K562 (cell line): Measurements from ENCODE around the gene OR8S1. TPM values are rescaled to one million over a fixed set of nuclear protein-coding genes. Genes with fewer than 3 reads are reported as not detected.

Source experiments
- ATAC-seq: fragments of 200-7000 bp; cut with Tn5 transposase; 3 replicates; pipeline ENCODE4 v1.9.1; 2020; ENCODE audit warnings: moderate library complexity
- Bru-seq: library from RNA; stranded (reverse); fragments of 400-500 nt; gene quantifications from one replicate; lab custom pipeline; 2021; lab: Mats Ljungman, UMichigan
- BruChase-seq, 2 experiments: library from RNA; stranded (reverse); fragments of 400-500 nt; gene quantifications; one replicate each; lab custom pipeline; 2021; lab: Mats Ljungman, UMichigan
- BruUV-seq: library from RNA; stranded (reverse); fragments of 400-500 nt; replicated peaks from 2 replicates; lab custom pipeline; 2021; lab: Mats Ljungman, UMichigan
- CTCF ChIA-PET: fragments of 300-600 bp; formaldehyde crosslinking; extraction: SDS; loops from one replicate; lab custom pipeline; 2021; ENCODE audit warnings: low intra/inter-chr PET ratio; lab: Yijun Ruan, JAX
- POLR2A ChIA-PET: fragments of 300-600, 350-650 bp; sonication (Branson Sonifier 250); formaldehyde crosslinking; extraction: SDS; loops from one replicate; lab custom pipeline; 2021; ENCODE audit warnings: antibody characterized with exemption, inconsistent platforms; lab: Yijun Ruan, JAX
- DNase-seq, 4 experiments: peaks; one replicate each; pipeline versions ENCODE4 v3.0.0 to v3.0.0-alpha.2; 2011 to 2018; ENCODE audit warnings: low spot score in 3 of 4, mixed read lengths in 3 of 4; ENCODE audit errors: extremely low read depth in 1 of 4
- FAIRE-seq: peaks from 2 replicates; lab custom pipeline; 2011; peaks lifted over from hg19 to GRCh38; lab: Jason Lieb, UNC
- H2AFZ ChIP-seq: 2 replicates; pipeline ENCODE4 v1.6.0; 2011; ENCODE audit warnings: low read depth, low read length, control low read depth, inconsistent platforms
- H3K27ac ChIP-seq: fragments of 200-600 bp; 3 replicates; pipeline ENCODE4 v1.8.0; 2011; ENCODE audit warnings: low read depth, mild to moderate bottlenecking, control low read depth, inconsistent platforms, low read length, moderate library complexity, mixed read lengths; ENCODE audit errors: extremely low read depth
- H3K27me3 ChIP-seq, 2 experiments: fragments of 300-600 bp in 1 of 2; 2 replicates in 1 of 2; 3 replicates in 1 of 2; pipeline versions ENCODE4 v1.6.0 to v1.8.0; 2011; ENCODE audit warnings: inconsistent platforms in 2 of 2, low read length in 2 of 2, mild to moderate bottlenecking in 1 of 2, mixed read lengths in 1 of 2, moderate library complexity in 1 of 2; ENCODE audit not compliant: control insufficient read depth in 2 of 2, insufficient read depth in 2 of 2
- H3K36me3 ChIP-seq: fragments of 300-600 bp; 3 replicates; pipeline ENCODE4 v1.8.0; 2011; ENCODE audit warnings: mild to moderate bottlenecking, low read length, inconsistent platforms; ENCODE audit not compliant: control insufficient read depth, insufficient read depth
- H3K4me1 ChIP-seq, 2 experiments: fragments of 200-600 bp in 1 of 2; replicated peaks in 1 of 2; 2 replicates in 1 of 2; 3 replicates in 1 of 2; pipeline versions ENCODE4 v1.5.1 to v1.8.0; 2011; ENCODE audit warnings: inconsistent platforms in 2 of 2, low read length in 2 of 2, mild to moderate bottlenecking in 1 of 2, mixed read lengths in 1 of 2, moderate library complexity in 1 of 2; ENCODE audit not compliant: control insufficient read depth in 2 of 2, insufficient read depth in 2 of 2
- H3K4me2 ChIP-seq: 2 replicates; pipeline ENCODE4 v1.6.1; 2011; ENCODE audit warnings: low read length, control low read depth, inconsistent platforms, mixed read lengths; ENCODE audit not compliant: insufficient read depth
- H3K4me3 ChIP-seq: fragments of 200-600 bp; sonication (generic), shearing (Covaris generic); 2 replicates; pipeline ENCODE4 v1.5.1; 2016; ENCODE audit warnings: control low read depth, inconsistent platforms
- H3K79me2 ChIP-seq: fragments of 200-600 bp; 3 replicates; pipeline ENCODE4 v1.8.0; 2011; ENCODE audit warnings: low read length, inconsistent platforms; ENCODE audit not compliant: control insufficient read depth, insufficient read depth
- H3K9ac ChIP-seq, 2 experiments: 2 replicates each; pipeline versions ENCODE4 v1.6.0 to v1.6.1; 2011; ENCODE audit warnings: low read depth in 2 of 2, low read length in 2 of 2, control low read depth in 1 of 2, inconsistent platforms in 1 of 2, mild to moderate bottlenecking in 1 of 2, mixed read lengths in 1 of 2; ENCODE audit not compliant: insufficient read depth in 1 of 2
- H3K9me1 ChIP-seq: one replicate; pipeline ENCODE4 v1.6.0; 2011; ENCODE audit warnings: inconsistent platforms, mild to moderate bottlenecking, low read length, moderate library complexity; ENCODE audit not compliant: control insufficient read depth, insufficient read depth
- H3K9me3 ChIP-seq: replicated peaks from 2 replicates; pipeline ENCODE4 v1.5.1; 2011; ENCODE audit warnings: low read depth, low read length, inconsistent platforms; ENCODE audit not compliant: control insufficient read depth, insufficient read depth
- H4K20me1 ChIP-seq: replicated peaks from 2 replicates; pipeline ENCODE4 v1.6.1; 2011; ENCODE audit warnings: low read length, inconsistent platforms, mixed read lengths; ENCODE audit not compliant: control insufficient read depth, insufficient read depth
- ATF7 ChIP-seq: fragments of 450-650 bp; IDR thresholded peaks from 2 replicates; pipeline ENCODE4 v1.7.1; 2014; ENCODE audit warnings: mild to moderate bottlenecking, moderate library complexity
- MIER1 ChIP-seq: fragments of 450-650 bp; IDR thresholded peaks from 2 replicates; pipeline ENCODE4 v1.6.1; 2016; ENCODE audit warnings: antibody characterized with exemption, mild to moderate bottlenecking, low read depth
- NFIX ChIP-seq: fragments of 250-450 bp; sonication (Bioruptor Pico); IDR thresholded peaks from 2 replicates; pipeline ENCODE4 v1.4.0; 2020; ENCODE audit warnings: low read depth, mild to moderate bottlenecking, moderate library complexity
- NR4A1 ChIP-seq, 2 experiments: fragments of 250-450 bp in 1 of 2; fragments of 450-650 bp in 1 of 2; sonication (Bioruptor Pico) in 1 of 2; IDR thresholded peaks; 2 replicates each; pipeline versions ENCODE4 v1.4.0 to v1.6.1; 2016 to 2020; ENCODE audit warnings: mild to moderate bottlenecking in 2 of 2, missing compliant biosample characterization in 1 of 2, missing genetic modification characterization in 1 of 2, moderate library complexity in 1 of 2
- RERE ChIP-seq: sonication (generic); formaldehyde crosslinking; IDR thresholded peaks from 2 replicates; pipeline ENCODE4 v1.8.0; 2023; ENCODE audit warnings: missing genetic modification reagents, mild to moderate bottlenecking, borderline replicate concordance
- RREB1 ChIP-seq: fragments of 250-450 bp; sonication (Bioruptor Pico); IDR thresholded peaks from 2 replicates; pipeline ENCODE4 v1.4.0; 2020
- ZNF133 ChIP-seq: fragments of 250-450 bp; sonication (Bioruptor Pico); IDR thresholded peaks from 2 replicates; pipeline ENCODE4 v1.4.0; 2020; ENCODE audit warnings: mild to moderate bottlenecking
- WGBS: fragments of 100-300 bp; shearing (Covaris generic); methylation state at CpG from one replicate; pipeline ENCODE4 v1.1.6; 2016; ENCODE audit warnings: low coverage, mixed read lengths; ENCODE audit not compliant: insufficient coverage; ENCODE audit errors: missing lambda C conversion rate; 5-methylcytosine and 5-hydroxymethylcytosine counted together
- in situ Hi-C: fragments of 300-500 bp; cut with MboI; formaldehyde crosslinking; loops from 4 replicates; pipeline ENCODE4 v1.15.0; 2018; ENCODE audit warnings: inconsistent platforms, mixed read lengths
- intact Hi-C: fragments of 100-400 bp; cut with micrococcal nuclease; formaldehyde crosslinking; loops from 2 replicates; pipeline ENCODE4 v1.14.2; 2022
- long read RNA-seq, 3 experiments: library from polyadenylated mRNA in 2 of 3; library from RNA in 1 of 3; unstranded in 2 of 3; stranded (forward) in 1 of 3; transcript quantifications; one replicate each; pipeline ENCODE4 v2.0.0, GENCODE V29; 2019 to 2022
- polyA minus RNA-seq, 3 experiments: library from RNA; depleted of rRNA, polyadenylated mRNA; stranded (reverse); fragments of >200 nt; gene quantifications; 2 replicates each; pipeline ENCODE4 v1.2.3, GENCODE V29; 2011
- polyA plus RNA-seq, 8 experiments: library from polyadenylated mRNA; depleted of rRNA in 4 of 8; stranded (reverse) in 5 of 8; unstranded in 3 of 8; fragments of >200 nt; fragmentation: Nextera tagmentation in 2 of 8; fragmentation: Illumina TruSeq in 1 of 8; extraction: Ambion mirVana in 2 of 8; extraction: Trizol in 1 of 8; gene quantifications; 2 replicates each; pipeline versions ENCODE4 v1.2.1 to v1.2.3, GENCODE V29; 2011 to 2014; ENCODE audit warnings: inconsistent platforms in 1 of 8, missing spikeins in 1 of 8
- total RNA-seq, 7 experiments: library from RNA; depleted of rRNA in 6 of 7; stranded (reverse); fragments of >200 nt in 6 of 7; fragmentation: Illumina TruSeq in 2 of 7; extraction: Trizol in 2 of 7; gene quantifications; 2 replicates each; pipeline versions ENCODE4 v1.2.1 to v1.2.3, GENCODE V29; 2011 to 2021; ENCODE audit warnings: low replicate concordance in 1 of 7

The OR8S1 gene
- not detected in 2 replicates for total RNA-seq (2011; cell fraction: chromatin; rRNA removed; ENCODE audit: low replicate concordance)
- not detected in 2 replicates for total RNA-seq (2011; cell fraction: nucleolus; rRNA removed)
- total RNA-seq (2011; cell fraction: nucleoplasm; rRNA removed), result not detected in 2 replicates
- total RNA-seq (2014; rRNA removed), result not detected in 2 replicates
- total RNA-seq (2014; rRNA removed; fragmentation: Illumina TruSeq; extraction: Trizol), result not detected in 2 replicates
- not detected in 2 replicates for total RNA-seq (2015; rRNA removed; fragmentation: Illumina TruSeq; extraction: Trizol)
- not detected in 2 replicates for total RNA-seq (2021)
- polyA plus RNA-seq (2011; rRNA removed), result not detected in 2 replicates
- polyA plus RNA-seq (2011; cell fraction: cytosol; rRNA removed), result not detected in 2 replicates
- polyA plus RNA-seq (2011; cell fraction: nucleus; rRNA removed), result not detected in 2 replicates
- polyA plus RNA-seq (2012), result 0.18 TPM in 1 of 2 replicates, not detected in the other
- polyA plus RNA-seq (2014; fragmentation: Illumina TruSeq; extraction: Trizol), result not detected in 2 replicates
- not detected for polyA plus RNA-seq (2014; fragmentation: Nextera tagmentation; extraction: Ambion mirVana)
- not detected in 2 replicates for polyA plus RNA-seq (2014; rRNA removed)
- not detected in 2 replicates for polyA minus RNA-seq (2011; rRNA and poly(A)+ RNA removed)
- not detected in 2 replicates for polyA minus RNA-seq (2011; cell fraction: cytosol; rRNA and poly(A)+ RNA removed)
- not detected in 2 replicates for polyA minus RNA-seq (2011; cell fraction: nucleus; rRNA and poly(A)+ RNA removed)
- not detected for Bru-seq, nascent RNA
- not detected for BruChase-seq, experiment 1, labeled RNA remaining after a 2-hour chase
- BruChase-seq, experiment 2, labeled RNA remaining after a 6-hour chase, result not detected
- long read RNA-seq, experiment 1, result 0 reads
- long read RNA-seq, experiment 2, result 0 reads
- long read RNA-seq, experiment 3, result 0 reads

- H3K27me3 ChIP-seq, result peaks cover 6 to 23% of the 10 kb centered on the region in 2 experiments; a peak in 3 of 5 replicates
- peaks cover 0 to 8% of the 10 kb centered on the region in 2 experiments; a peak in 2 of 5 replicates for H3K4me1 ChIP-seq
- H3K9me3 ChIP-seq, result no peaks in the 10 kb centered on the region
- H3K9ac ChIP-seq, result no peak within 1 kb of the TSS
- H3K36me3 ChIP-seq, result no peaks in the 10 kb centered on the region
- no peak within 1 kb of the TSS for H2AFZ ChIP-seq
- FAIRE-seq (no peak), DNase-seq (no peak), ATAC-seq (no peak)
- CTCF ChIA-PET, result no interaction called here
- no peaks in the 10 kb centered on the region for H3K9me1 ChIP-seq
- WGBS, result 2% methylated on average over 5 of the region's 5 CpGs
- intact Hi-C loops (no loop called here), in situ Hi-C loops (loop anchor here (25.0 kb wide), 1 partner anchor 262 kb away; the partner anchor contains the start of gene ADCY6)
- H3K79me2 ChIP-seq, result no peaks in the 10 kb centered on the region
- no TSS peak for BruUV-seq
- POLR2A ChIA-PET, result no interaction called here
- H3K27ac ChIP-seq, result no peak within 1 kb of the TSS
- H3K4me2 ChIP-seq, result no peak within 1 kb of the TSS
- H4K20me1 ChIP-seq, result no peaks in the 10 kb centered on the region
- H3K4me3 ChIP-seq, result no peak within 1 kb of the TSS
- TF ChIP-seq NFIX (no peak), ATF7 (no peak), ZNF133 (CRISPR knock-in tag) (no peak), MIER1 (no peak), NR4A1 (CRISPR knock-in tag; IDR thresholded peaks at IDR 0.05) (no peak), NR4A1 (tag; IDR thresholded peaks at IDR 0.05) (no peak), RERE (CRISPR knock-in tag) (no peak), RREB1 (no peak)
Observed at GRCh38 chr12:48525332-48525731, at the start of gene OR8S1. OR8S1 (plus strand) TSS chr12:48525632; CDS start chr12:48525632, 0 bp downstream.
